DOHH2 (cell line): ENCODE data around the gene PHACTR1.

Experiments
- CTCF ChIP-seq: fragments of 200-600 bp; sonication (generic); IDR thresholded peaks from one replicate; pipeline ENCODE4 v1.5.1; 2014; ENCODE audit warnings: antibody characterized with exemption, mild to moderate bottlenecking, low read depth, low read length; ENCODE audit not compliant: poor library complexity, severe bottlenecking
- EZH2phosphoT487 ChIP-seq: fragments of 200-600 bp; sonication (generic); IDR thresholded peaks from 2 replicates; pipeline ENCODE4 v1.6.1; 2017; ENCODE audit warnings: borderline replicate concordance, mild to moderate bottlenecking, antibody characterized with exemption, low read length, moderate library complexity, mixed read lengths

GRCh38 chr6:13006578-13007300 is 290.2 kb downstream of the PHACTR1 start:
- no peak for TF ChIP-seq CTCF
- no peak for TF ChIP-seq EZH2phosphoT487
